Activated naive CD4-positive, alpha-beta T cell treated with anti-CD3 and anti-CD28 coated beads for 36 hours (primary cell): ENCODE measurements around the gene RAD1. TPM values are rescaled to one million over a fixed set of nuclear protein-coding genes. Genes with fewer than 3 reads are reported as not detected.
A peak's percentile ranks its signal among the peaks of the same experiment; 100 is the strongest.

Source experiments
- CTCF ChIA-PET: fragments of 350-600 bp; sonication (Branson Sonifier 250); formaldehyde crosslinking; loops from one replicate; lab custom pipeline; 2021; ENCODE audit warnings: antibody characterized with exemption; lab: Charles Lee
- DNase-seq: peaks from one replicate; pipeline ENCODE4 v3.0.0-alpha.2; 2020
- H3K27ac Mint-ChIP-seq: one replicate; pipeline ENCODE4 v1.8.0; 2021; ENCODE audit warnings: mild to moderate bottlenecking, mixed read lengths
- H3K27me3 Mint-ChIP-seq: one replicate; pipeline ENCODE4 v1.8.0; 2021; ENCODE audit warnings: low read depth, mixed read lengths
- H3K36me3 Mint-ChIP-seq: one replicate; pipeline ENCODE4 v1.8.0; 2021; ENCODE audit warnings: low read depth, mixed read lengths
- H3K4me1 Mint-ChIP-seq: one replicate; pipeline ENCODE4 v1.8.0; 2021; ENCODE audit warnings: low read depth, mixed read lengths
- H3K4me3 Mint-ChIP-seq: one replicate; pipeline ENCODE4 v1.8.0; 2021; ENCODE audit warnings: mild to moderate bottlenecking, moderate library complexity, mixed read lengths
- H3K9me3 Mint-ChIP-seq: one replicate; pipeline ENCODE4 v1.8.0; 2021; ENCODE audit warnings: mixed read lengths
- intact Hi-C: fragments of 100-400 bp; cut with micrococcal nuclease; formaldehyde crosslinking; loops from one replicate; pipeline ENCODE4 v1.15.1; 2023
- total RNA-seq, 2 experiments: library from RNA; stranded (reverse); gene quantifications; one replicate each; pipeline ENCODE4 v1.2.3, GENCODE V29; 2021

Gene RAD1, protein sequence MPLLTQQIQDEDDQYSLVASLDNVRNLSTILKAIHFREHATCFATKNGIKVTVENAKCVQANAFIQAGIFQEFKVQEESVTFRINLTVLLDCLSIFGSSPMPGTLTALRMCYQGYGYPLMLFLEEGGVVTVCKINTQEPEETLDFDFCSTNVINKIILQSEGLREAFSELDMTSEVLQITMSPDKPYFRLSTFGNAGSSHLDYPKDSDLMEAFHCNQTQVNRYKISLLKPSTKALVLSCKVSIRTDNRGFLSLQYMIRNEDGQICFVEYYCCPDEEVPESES
- 10 to 100 TPM; 38.8 to 40.7 TPM for total RNA-seq

DNA sequence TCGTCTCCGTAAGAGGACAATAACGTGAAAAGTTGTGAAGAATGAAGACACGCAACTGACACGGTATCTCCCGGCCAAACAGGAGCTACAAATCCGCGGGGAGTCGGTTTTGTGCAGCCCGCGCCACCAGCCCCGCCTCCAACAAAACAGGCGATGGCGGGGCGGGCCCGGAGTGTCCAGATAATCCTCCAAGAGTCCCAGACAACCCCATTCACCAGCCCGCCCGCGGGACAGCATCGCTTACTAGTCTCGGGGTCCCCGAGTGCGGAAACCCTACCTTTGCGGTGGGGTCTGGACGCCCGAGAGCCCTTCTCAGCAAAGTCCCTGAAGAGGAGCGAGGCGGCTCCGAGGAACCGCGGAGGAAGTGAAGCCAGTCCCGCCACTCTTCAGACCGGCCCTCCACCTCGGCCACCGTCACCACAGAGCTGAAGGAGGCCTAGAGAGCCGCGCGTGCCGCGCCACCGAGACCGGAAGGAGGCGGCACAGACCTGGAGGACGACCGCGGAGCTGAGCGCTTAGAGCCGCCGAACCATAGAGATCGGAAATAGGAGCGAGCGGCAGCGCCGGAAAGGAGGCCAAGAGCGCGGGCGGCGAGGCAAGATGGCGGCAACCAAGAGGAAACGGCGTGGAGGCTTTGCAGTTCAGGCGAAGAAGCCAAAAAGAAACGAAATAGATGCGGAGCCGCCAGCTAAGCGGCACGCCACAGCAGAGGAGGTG lies at the start of gene RAD1, which contains the start of gene BRIX1:
Gene RAD1 (minus strand): TSS at position 366 of the 717 bp plus-strand sequence. CDS start 612 bp downstream, outside the sequence.
Gene BRIX1 (plus strand): TSS at position 573 of the 717 bp plus-strand sequence. CDS start 28 bp downstream, at position 601.
- CTCF ChIA-PET: interaction anchor here (1.0 to 2.4 kb wide), 6 partner anchors 8 to 88 kb away, joined by 3 to 11 read pairs (median 4); partner anchors contain the start of gene DNAJC21
- peaks cover 48% of the 10 kb centered on the region for H3K36me3 Mint-ChIP-seq
- no peaks in the 10 kb centered on the region for H3K9me3 Mint-ChIP-seq
- peak; percentile 97 for DNase-seq
- intact Hi-C loops: loop anchor here (1.0 to 5.0 kb wide), 8 partner anchors 9 to 1962 kb away; partner anchors contain the start of genes DNAJC21, NIPBL and TTC23L
- H3K27ac Mint-ChIP-seq: peak within 1 kb of the TSS; percentile 52
- H3K27me3 Mint-ChIP-seq: no peaks in the 10 kb centered on the region
- H3K4me1 Mint-ChIP-seq: peaks cover 32% of the 10 kb centered on the region
- no peak within 1 kb of the TSS for H3K4me3 Mint-ChIP-seq

DNA sequence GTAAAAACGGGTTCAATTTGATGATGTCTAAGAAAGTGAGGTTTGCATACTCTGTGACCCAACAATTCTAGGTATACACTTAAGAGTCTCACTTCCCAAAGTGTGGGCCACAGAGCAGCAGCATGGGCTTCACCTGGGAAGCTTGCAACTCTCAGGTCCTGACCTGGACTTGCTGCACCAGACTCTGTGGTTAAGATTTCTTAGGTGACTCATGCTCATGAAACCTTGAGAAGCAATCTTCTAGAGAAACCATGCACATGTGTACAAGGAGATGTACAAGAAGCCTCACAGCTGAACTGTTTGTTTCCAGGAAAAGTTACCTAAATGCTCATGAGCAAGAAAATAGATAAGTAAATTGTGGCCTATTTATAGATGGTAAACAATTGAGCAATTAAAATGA lies 44.0 kb upstream of the RAD1 start:
- DNase-seq: peak; percentile 23

DNA sequence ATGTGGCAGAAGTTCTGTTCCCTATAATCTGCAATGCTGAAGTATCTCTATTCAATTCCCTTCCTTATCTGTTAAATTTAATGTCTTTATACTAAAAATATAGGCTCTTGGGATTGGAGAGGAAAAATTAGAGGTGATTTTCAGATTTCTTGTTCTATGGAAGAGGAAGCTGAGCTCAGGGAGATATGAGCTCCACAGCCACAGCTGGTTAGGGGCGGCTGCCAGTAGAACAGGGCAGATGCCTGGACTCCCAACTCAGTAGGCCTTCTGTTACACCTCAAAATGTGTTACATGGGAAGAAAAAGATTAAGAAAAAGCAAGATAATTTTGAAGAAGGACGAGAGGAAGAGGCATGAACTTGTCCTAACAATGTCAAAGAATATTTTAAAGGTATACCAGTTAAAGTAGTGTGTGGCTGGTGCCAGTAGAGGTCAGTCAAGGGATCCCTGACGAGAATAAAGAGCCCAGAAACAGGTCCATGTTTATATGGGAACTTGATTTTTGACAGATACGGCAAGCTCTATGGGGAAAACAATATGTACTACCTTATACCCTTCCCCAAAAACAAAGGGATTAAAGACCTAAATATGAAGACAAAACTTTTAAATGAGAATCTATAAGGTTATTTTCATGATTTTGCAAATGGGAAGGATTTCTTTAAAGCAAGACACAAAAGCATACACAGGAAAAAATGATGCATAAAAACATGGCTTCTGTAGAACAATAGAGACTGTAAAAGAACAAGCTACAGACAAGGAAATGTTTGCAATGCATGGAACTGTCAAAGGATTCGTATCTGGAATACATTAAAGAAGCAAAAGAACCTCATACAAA lies 42.8 kb upstream of the RAD1 start:
- CTCF ChIA-PET: interaction anchor here (0.6 to 4.3 kb wide), 6 partner anchors 10 to 440 kb away, joined by 3 to 26 read pairs (median 3); no protein-coding TSS in a partner anchor
- no peaks in the 10 kb centered on the region for H3K27me3 Mint-ChIP-seq
- no peaks in the 10 kb centered on the region for H3K9me3 Mint-ChIP-seq
- H3K4me3 Mint-ChIP-seq: no peak overlapping the region
- H3K36me3 Mint-ChIP-seq: peaks cover 9% of the 10 kb centered on the region
- DNase-seq: peak; percentile 32
- no peak overlapping the region for H3K27ac Mint-ChIP-seq
- intact Hi-C loops: loop anchor here (1.0 to 2.0 kb wide), 2 partner anchors 27 to 45 kb away; no protein-coding TSS in a partner anchor
- H3K4me1 Mint-ChIP-seq: peaks cover 14% of the 10 kb centered on the region

More for the DNA sequence above, 44.0 kb upstream of the RAD1 start:
- H3K4me1 Mint-ChIP-seq: peaks cover 14% of the 10 kb centered on the region
- no peaks in the 10 kb centered on the region for H3K9me3 Mint-ChIP-seq
- CTCF ChIA-PET: interaction anchor here (4.3 kb wide), 1 partner anchor 44 kb away, joined by 26 read pairs; no protein-coding TSS in a partner anchor
- H3K27ac Mint-ChIP-seq: no peak overlapping the region
- H3K27me3 Mint-ChIP-seq: no peaks in the 10 kb centered on the region
- intact Hi-C loops: loop anchor here (2.0 kb wide), 1 partner anchor 29 kb away; no protein-coding TSS in a partner anchor
- H3K4me3 Mint-ChIP-seq: no peak overlapping the region
- peaks cover 8% of the 10 kb centered on the region for H3K36me3 Mint-ChIP-seq

DNA sequence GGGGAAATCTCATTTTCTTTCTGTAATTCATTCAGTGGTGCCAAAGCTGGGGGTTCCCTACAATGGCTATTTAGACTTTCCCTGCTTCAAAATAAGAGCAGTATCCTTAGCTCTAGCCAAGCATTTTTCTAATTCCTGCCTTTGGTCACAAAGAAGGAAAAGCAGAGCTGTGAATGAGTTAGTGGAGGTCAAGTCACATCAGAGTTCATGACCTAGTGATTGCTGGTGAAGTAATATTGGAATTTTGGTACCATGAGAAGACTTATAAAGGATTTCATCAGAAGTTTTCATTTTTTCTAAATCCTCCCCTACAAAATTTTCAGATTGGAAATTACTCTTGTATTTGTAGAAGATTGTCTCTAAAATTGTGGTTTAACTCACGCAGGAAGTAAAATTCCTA lies 42.0 kb upstream of the RAD1 start:
- H3K4me1 Mint-ChIP-seq: peaks cover 14% of the 10 kb centered on the region
- no peaks in the 10 kb centered on the region for H3K27me3 Mint-ChIP-seq
- no peak overlapping the region for H3K27ac Mint-ChIP-seq
- intact Hi-C loops: no loop called here
- CTCF ChIA-PET: interaction anchor here (0.6 to 4.3 kb wide), 4 partner anchors 9 to 293 kb away, joined by 3 to 26 read pairs (median 3); no protein-coding TSS in a partner anchor
- peaks cover 11% of the 10 kb centered on the region for H3K36me3 Mint-ChIP-seq
- H3K4me3 Mint-ChIP-seq: no peak overlapping the region
- H3K9me3 Mint-ChIP-seq: no peaks in the 10 kb centered on the region
- no peak for DNase-seq

DNA sequence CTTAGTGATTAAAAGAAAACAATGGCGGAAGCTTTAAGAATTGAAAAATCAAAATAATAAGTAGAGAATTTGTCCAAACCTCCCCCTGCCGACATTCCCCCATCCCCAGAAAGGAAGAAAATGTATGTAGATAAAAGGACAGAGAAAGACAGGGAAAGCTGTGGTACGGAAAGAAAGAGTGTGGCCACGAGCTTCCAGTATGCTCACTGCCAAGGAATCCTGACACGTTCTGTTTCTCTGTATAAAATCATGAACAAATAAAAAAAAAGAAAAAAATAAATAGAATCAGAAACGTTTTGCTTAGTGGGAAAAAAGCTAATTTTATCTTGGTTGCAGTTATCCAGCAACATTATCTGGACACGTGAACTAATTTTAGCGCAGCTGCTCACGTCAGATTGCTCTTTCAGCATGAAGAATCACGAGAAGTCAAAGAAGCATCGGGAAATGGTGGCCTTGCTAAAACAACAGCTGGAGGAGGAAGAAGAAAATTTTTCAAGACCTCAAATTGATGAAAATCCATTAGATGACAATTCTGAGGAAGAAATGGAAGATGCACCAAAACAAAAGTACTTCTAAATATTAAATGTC lies 29.2 kb upstream of the RAD1 start:
- Mint-ChIP-seq H3K36me3 (peaks cover 27% of the 10 kb centered on the region), H3K9me3 (no peaks in the 10 kb centered on the region), H3K4me3 (no peak overlapping the region), H3K27ac (no peak overlapping the region), H3K27me3 (no peaks in the 10 kb centered on the region), H3K4me1 (no peaks in the 10 kb centered on the region)
- DNase-seq: no peak
- intact Hi-C loops: no loop called here
- CTCF ChIA-PET: interaction anchor here (0.6 to 0.8 kb wide), 3 partner anchors 15 to 59 kb away, joined by 3 read pairs; partner anchors contain the start of gene DNAJC21

DNA sequence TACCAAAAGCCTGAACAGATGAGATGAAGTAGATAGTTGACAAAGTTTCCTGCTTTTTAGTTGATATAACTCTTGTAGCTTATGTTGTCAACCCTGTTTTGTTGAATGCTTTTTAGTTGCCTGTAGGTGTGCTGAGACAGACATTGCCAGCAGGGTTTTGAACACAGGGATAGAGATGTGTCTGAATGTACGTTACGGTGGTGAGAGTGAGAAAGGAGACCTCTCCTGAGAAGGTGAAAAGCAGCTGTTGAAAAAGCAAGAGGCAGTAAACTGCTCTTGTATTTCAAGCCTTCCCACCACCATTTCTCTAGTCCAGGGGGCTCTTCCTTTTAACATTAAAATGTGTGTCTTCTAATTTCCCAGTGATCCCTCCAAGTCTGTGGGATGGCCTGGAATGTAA lies 28.7 kb upstream of the RAD1 start:
- peaks cover 29% of the 10 kb centered on the region for H3K36me3 Mint-ChIP-seq

DNA sequence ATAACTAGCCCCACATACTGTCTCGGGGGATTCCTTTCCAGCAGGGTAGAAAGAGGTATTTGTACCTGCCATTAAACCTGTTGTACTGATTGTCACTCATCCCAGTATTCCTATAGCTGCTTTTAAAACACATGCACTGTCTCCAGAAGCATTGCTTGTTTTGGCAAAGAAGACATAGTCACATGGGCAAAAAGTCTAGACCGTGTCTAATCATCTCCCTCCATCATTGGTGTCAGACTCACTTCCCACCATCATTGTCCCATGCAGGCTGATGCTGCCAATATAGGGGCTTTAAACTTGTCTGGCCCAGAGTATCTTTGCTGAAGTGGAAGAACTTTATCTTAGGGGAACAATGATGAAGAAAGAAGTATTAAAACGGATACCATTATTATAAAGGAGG lies 26.6 kb upstream of the RAD1 start:
- no peak for DNase-seq
- Mint-ChIP-seq H3K4me3 (no peak overlapping the region), H3K27ac (no peak overlapping the region), H3K4me1 (no peaks in the 10 kb centered on the region), H3K27me3 (no peaks in the 10 kb centered on the region), H3K36me3 (peaks cover 34% of the 10 kb centered on the region), H3K9me3 (no peaks in the 10 kb centered on the region)
- intact Hi-C loops: no loop called here
- CTCF ChIA-PET: no interaction called here

More for the DNA sequence above, 28.7 kb upstream of the RAD1 start:
- Mint-ChIP-seq H3K9me3 (no peaks in the 10 kb centered on the region), H3K4me1 (no peaks in the 10 kb centered on the region), H3K27me3 (no peaks in the 10 kb centered on the region), H3K4me3 (no peak overlapping the region), H3K27ac (no peak overlapping the region)
- CTCF ChIA-PET: interaction anchor here (0.5 to 1.1 kb wide), 4 partner anchors 9 to 855 kb away, joined by 3 to 5 read pairs (median 4); partner anchors contain the start of gene DNAJC21
- intact Hi-C loops: no loop called here
- no peak for DNase-seq

DNA sequence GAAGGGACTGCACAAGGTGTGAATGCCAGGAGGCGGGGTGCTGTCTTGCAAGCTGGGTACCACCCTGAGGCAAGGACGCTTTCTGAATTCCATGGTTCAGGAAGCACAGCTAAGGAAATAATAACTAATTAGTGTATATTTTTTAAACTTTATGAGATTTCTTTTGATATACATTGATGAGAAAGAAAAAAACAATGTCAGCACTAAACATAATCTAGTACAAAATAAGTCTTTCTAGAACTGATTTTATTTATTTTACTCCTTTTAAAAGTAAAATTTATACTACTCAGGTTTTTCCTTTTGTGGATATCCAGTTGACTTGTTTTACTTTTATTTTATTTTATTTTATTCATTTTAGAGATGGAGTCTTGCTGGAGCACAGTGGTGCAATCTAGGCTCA lies 17.6 kb upstream of the RAD1 start:
- Mint-ChIP-seq H3K36me3 (peaks cover 23% of the 10 kb centered on the region), H3K9me3 (no peaks in the 10 kb centered on the region), H3K27ac (no peak overlapping the region), H3K4me3 (no peak overlapping the region), H3K4me1 (peaks cover 29% of the 10 kb centered on the region), H3K27me3 (no peaks in the 10 kb centered on the region)
- DNase-seq: no peak
- intact Hi-C loops: no loop called here
- CTCF ChIA-PET: no interaction called here

DNA sequence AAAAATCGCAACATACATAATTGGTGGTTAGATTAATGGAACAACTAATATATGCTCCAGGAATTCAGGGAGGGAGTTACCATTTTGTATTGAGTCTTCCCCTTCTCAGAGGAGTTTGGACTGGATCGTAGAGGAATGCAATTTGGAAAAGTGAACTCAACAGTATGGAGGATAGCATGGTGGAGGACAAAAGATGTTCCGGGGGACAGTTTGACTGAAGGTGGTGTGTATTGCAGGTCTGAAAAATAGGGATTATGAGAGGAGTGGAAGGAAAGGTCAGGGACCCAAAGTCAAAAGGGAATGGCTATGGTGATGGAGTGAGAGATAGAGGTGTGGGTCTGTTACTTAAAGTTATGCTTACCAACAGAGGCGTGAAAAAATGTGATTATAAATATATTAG lies 15.6 kb upstream of the RAD1 start:
- intact Hi-C loops: loop anchor here (2.0 kb wide), 1 partner anchor 28 kb away; no protein-coding TSS in a partner anchor
- peaks cover 33% of the 10 kb centered on the region for H3K4me1 Mint-ChIP-seq
- no peak for DNase-seq
- peak overlapping the region; percentile 94 for H3K27ac Mint-ChIP-seq
- H3K27me3 Mint-ChIP-seq: no peaks in the 10 kb centered on the region
- peaks cover 19% of the 10 kb centered on the region for H3K36me3 Mint-ChIP-seq
- H3K4me3 Mint-ChIP-seq: peak overlapping the region; percentile 94
- CTCF ChIA-PET: interaction anchor here (1.5 to 2.5 kb wide), 2 partner anchors 15 to 73 kb away, joined by 3 to 11 read pairs; partner anchors contain the start of genes BRIX1 and RAD1
- H3K9me3 Mint-ChIP-seq: no peaks in the 10 kb centered on the region

DNA sequence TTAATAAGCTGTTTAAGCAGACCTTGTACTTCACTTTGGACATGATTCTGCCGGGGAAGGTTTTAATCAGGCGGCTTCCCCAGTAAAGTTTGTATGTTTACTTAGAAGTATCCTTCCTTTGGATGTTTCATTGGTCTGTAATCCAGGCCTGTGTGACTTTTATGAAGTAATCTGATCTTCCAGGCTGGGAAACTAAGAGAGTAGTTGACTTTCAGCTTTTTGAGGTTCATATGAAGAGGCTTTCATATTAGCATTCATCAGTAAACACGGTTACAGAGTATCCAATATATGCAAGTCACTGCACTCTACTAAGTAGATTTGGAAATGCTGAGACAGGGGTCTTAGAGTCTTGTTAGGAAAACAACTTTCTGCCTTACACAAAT lies 15.1 kb upstream of the RAD1 start:
- peaks cover 22% of the 10 kb centered on the region for H3K36me3 Mint-ChIP-seq
- H3K4me3 Mint-ChIP-seq: peak overlapping the region; percentile 94
- H3K4me1 Mint-ChIP-seq: peaks cover 34% of the 10 kb centered on the region
- CTCF ChIA-PET: interaction anchor here (1.2 to 2.5 kb wide), 3 partner anchors 14 to 73 kb away, joined by 3 to 11 read pairs (median 3); partner anchors contain the start of genes BRIX1 and RAD1
- intact Hi-C loops: loop anchor here (2.0 kb wide), 1 partner anchor 28 kb away; no protein-coding TSS in a partner anchor
- DNase-seq: no peak
- peak overlapping the region; percentile 94 for H3K27ac Mint-ChIP-seq
- H3K9me3 Mint-ChIP-seq: no peaks in the 10 kb centered on the region
- no peaks in the 10 kb centered on the region for H3K27me3 Mint-ChIP-seq
